T-helper 17 cell (primary cell): ENCODE data around the gene SHISA8. TPM values are rescaled to one million over a fixed set of nuclear protein-coding genes. Genes with fewer than 3 reads are reported as not detected.
A peak's percentile ranks its signal among the peaks of the same experiment; 100 is the strongest.

Source experiments
- ATAC-seq: fragments of 150-1000 bp; cut with Tn5 transposase; 2 replicates; pipeline ENCODE4 v1.10.0; 2021; ENCODE audit warnings: mild to moderate bottlenecking, moderate library complexity
- DNase-seq, 3 donors: peaks; one replicate each; pipeline versions ENCODE4 v3.0.0 to v3.0.0-alpha.2; 2020 to 2021
- H3K9me3 ChIP-seq: one replicate; pipeline ENCODE4 v1.7.0; 2013; ENCODE audit warnings: low read length, mild to moderate bottlenecking; ENCODE audit not compliant: control insufficient read depth, poor library complexity, severe bottlenecking
- H3K27ac Mint-ChIP-seq: one replicate; pipeline ENCODE4 v1.8.0; 2022; ENCODE audit warnings: mild to moderate bottlenecking, moderate library complexity, mixed read lengths
- H3K27me3 Mint-ChIP-seq: one replicate; pipeline ENCODE4 v1.8.0; 2022; ENCODE audit warnings: mixed read lengths
- H3K36me3 Mint-ChIP-seq: one replicate; pipeline ENCODE4 v1.8.0; 2022; ENCODE audit warnings: low read depth, mixed read lengths
- H3K4me1 Mint-ChIP-seq: one replicate; pipeline ENCODE4 v1.8.0; 2022; ENCODE audit warnings: mild to moderate bottlenecking, mixed read lengths
- H3K4me3 Mint-ChIP-seq: one replicate; pipeline ENCODE4 v1.8.0; 2022; ENCODE audit warnings: mild to moderate bottlenecking, moderate library complexity, mixed read lengths
- total RNA-seq, 4 donors: library from RNA in 2 of 4; stranded (reverse) in 2 of 4; gene quantifications; one replicate each; pipeline ENCODE4 v1.2.3 and lab custom pipeline; 2022 to 2026

Gene SHISA8
- total RNA-seq, 2 donors from 2014 or later, result 1.6 TPM; not detected in 1

DNA sequence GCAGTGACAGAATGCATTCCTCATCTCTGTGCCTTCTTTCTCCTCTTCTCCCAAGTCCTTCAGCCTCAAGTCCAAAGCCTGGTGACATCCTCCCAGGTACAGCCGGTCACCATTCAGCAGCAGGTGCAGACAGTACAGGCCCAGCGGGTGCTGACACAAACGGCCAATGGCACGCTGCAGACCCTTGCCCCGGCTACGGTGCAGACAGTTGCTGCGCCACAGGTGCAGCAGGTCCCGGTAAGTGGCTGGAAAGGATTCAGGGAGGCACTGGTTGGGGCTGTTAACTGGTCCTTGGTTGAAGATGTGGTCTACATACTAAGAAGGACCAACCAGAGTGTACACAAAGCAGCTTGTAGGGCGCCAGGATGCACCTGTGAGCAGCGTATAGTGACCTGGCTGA, 46.3 kb downstream of the SHISA8 start:
- no peak overlapping the region for H3K4me3 Mint-ChIP-seq
- ATAC-seq (no peak), DNase-seq (no peak)
- no peaks in the 10 kb centered on the region for H3K27me3 Mint-ChIP-seq
- no peaks in the 10 kb centered on the region for H3K9me3 ChIP-seq
- H3K36me3 Mint-ChIP-seq, result no peaks in the 10 kb centered on the region
- H3K27ac Mint-ChIP-seq, result no peak overlapping the region
- peaks cover 10% of the 10 kb centered on the region for H3K4me1 Mint-ChIP-seq

DNA sequence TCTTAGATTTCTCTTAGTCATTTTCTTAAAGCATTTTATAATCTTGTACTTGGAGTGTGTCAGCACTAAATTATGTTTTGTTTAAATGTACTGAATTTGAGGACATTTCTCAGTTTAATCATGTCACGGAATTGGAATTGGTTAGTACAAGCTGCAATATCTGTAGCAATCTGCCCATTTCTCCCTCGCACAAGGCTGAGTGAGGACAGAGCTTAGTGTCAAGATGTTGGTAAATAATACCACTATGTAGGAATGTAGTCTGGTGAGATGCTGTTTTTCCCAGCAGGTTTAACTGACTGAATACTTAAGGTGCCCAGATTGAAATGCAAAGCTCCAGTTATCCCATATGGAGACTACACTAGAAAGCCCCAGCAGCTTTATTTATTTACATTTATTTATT, 51.4 kb downstream of the SHISA8 start:
- ATAC-seq, result no peak
- H3K9me3 ChIP-seq, result no peaks in the 10 kb centered on the region
- no peaks in the 10 kb centered on the region for H3K27me3 Mint-ChIP-seq
- no peaks in the 10 kb centered on the region for H3K36me3 Mint-ChIP-seq
- H3K27ac Mint-ChIP-seq, result peak overlapping the region; percentile 93
- DNase-seq, result no peak
- peaks cover 31% of the 10 kb centered on the region for H3K4me1 Mint-ChIP-seq
- H3K4me3 Mint-ChIP-seq, result peak overlapping the region; percentile 60

DNA sequence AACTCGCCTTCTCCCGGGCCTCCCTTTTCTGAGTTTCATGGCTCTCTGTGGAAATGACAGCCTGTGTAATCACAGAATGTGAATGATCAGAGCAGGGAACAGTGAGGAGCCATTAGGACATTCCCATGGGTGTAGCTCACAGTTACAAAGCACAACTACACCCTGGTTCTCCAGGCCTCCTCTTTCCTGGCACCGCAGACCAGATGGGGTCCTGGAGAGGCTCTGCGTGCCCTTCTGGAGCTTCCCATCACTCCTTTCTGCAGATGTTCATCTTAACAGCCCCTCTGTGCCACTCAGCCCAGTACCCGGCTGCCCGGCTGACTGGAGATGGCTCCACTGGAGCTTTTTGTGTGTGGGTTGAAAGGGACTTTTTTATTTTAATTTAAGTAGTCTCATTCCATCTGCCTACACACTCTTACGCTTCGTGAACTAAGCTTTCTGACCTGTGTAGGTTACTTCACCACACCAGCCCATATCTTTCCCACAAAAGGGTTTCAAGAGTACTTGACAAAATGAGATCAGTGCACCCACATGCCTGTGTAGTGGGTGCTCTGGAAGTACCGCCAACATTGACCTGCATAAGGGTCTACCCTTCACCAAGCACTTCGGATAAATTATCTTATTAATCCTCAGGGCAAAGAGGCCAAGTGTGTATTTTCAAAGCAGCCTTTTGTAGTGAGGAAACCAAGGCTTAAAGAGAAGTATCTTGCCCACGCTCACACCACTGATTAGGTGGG, 52.2 kb downstream of the SHISA8 start:
- peak; percentile 53 for ATAC-seq
- DNase-seq, result no peak
- H3K36me3 Mint-ChIP-seq, result no peaks in the 10 kb centered on the region
- no peaks in the 10 kb centered on the region for H3K9me3 ChIP-seq
- peak overlapping the region; percentile 93 for H3K27ac Mint-ChIP-seq
- H3K4me3 Mint-ChIP-seq, result peak overlapping the region; percentile 60
- H3K4me1 Mint-ChIP-seq, result peaks cover 36% of the 10 kb centered on the region
- no peaks in the 10 kb centered on the region for H3K27me3 Mint-ChIP-seq

DNA sequence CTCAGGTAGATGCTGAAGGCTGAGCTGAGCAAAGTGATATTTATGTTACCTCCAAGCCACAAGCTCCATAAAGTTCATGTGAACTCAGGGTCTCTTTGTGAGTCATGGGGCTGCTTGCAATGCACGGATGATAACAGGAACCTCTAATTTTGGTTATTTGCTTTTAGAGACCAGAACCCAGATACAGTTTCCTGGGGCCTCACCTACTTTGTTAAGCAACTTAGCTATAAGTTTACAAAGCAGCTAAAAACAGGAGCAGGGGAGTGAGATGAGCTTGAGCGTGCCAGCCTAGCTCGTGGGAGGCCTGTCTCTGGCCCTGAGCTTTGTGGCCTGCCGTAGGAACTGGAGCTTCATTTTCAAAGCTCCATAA, 52.7 kb downstream of the SHISA8 start:
- Mint-ChIP-seq H3K36me3 (no peaks in the 10 kb centered on the region), H3K4me3 (peak overlapping the region; percentile 60), H3K27ac (peak overlapping the region; percentile 93), H3K27me3 (no peaks in the 10 kb centered on the region), H3K4me1 (peaks cover 41% of the 10 kb centered on the region)
- DNase-seq, result peak in 2 of 3 donors; percentile 8 to 13
- ATAC-seq, result peak; percentile 66
- no peaks in the 10 kb centered on the region for H3K9me3 ChIP-seq

Other genes with a start within 250 kb of the SHISA8 start
- gene SNU13, start 226.2 kb downstream of the SHISA8 start, total RNA-seq, result 100 to 1,000 TPM; 120 to 148 TPM
- gene MEI1, start 215.6 kb downstream of the SHISA8 start, total RNA-seq, result 10 to 100 TPM; 53.8 to 60.9 TPM
- gene CCDC134, start 114.4 kb downstream of the SHISA8 start, total RNA-seq, result 10 to 100 TPM; 13.7 to 14.2 TPM
- gene SREBF2, start 82.0 kb downstream of the SHISA8 start, total RNA-seq, result 100 to 1,000 TPM; 102 to 106 TPM
- gene TNFRSF13C, start 11.7 kb upstream of the SHISA8 start, total RNA-seq, result 10 to 100 TPM; 10.2 to 23.9 TPM
- 10 to 100 TPM; 26.9 to 28.3 TPM for gene CENPM, start 32.1 kb upstream of the SHISA8 start, total RNA-seq
- gene SEPTIN3, start 54.4 kb upstream of the SHISA8 start, total RNA-seq, result under 1 TPM in 1 of 2 donors, not detected in 1; 0.42 TPM
- gene WBP2NL, start 83.7 kb upstream of the SHISA8 start, total RNA-seq, result 1 to 10 TPM in 1 of 2 donors, under 1 TPM in 1; 0.91 to 1.7 TPM
- gene NAGA, start 155.7 kb upstream of the SHISA8 start, total RNA-seq, result 10 to 100 TPM in 1 of 2 donors, 1 to 10 TPM in 1; 9.1 to 10.6 TPM
- gene PHETA2, start 159.2 kb upstream of the SHISA8 start, total RNA-seq, result 1 to 10 TPM in 1 of 2 donors, under 1 TPM in 1; 0.90 to 2.1 TPM
- gene SMDT1, start 164.6 kb upstream of the SHISA8 start, total RNA-seq, result 10 to 100 TPM; 43.7 to 96.1 TPM
- 10 to 100 TPM; 47.6 to 59.1 TPM for gene NDUFA6, start 175.7 kb upstream of the SHISA8 start, total RNA-seq
- gene CYP2D6, start 215.7 kb upstream of the SHISA8 start, total RNA-seq, result 1 to 10 TPM; 5.9 to 9.6 TPM